Measurements from ENCODE around the gene MRTFA.

- TF ChIP-seq BHLHE40 (IDR thresholded peaks at IDR 0.05; ENCODE audit: borderline replicate concordance) (no peak), FOXK2 (IDR thresholded peaks at IDR 0.05) (no peak), FOXA1 (IDR thresholded peaks at IDR 0.05) (no peak), NFRKB (IDR thresholded peaks at IDR 0.05) (no peak), PKNOX1 (IDR thresholded peaks at IDR 0.05) (no peak), FOXM1 (IDR thresholded peaks at IDR 0.05; ENCODE audit: borderline replicate concordance) (no peak), SP1 (IDR thresholded peaks at IDR 0.05) (no peak)
Observed at GRCh38 chr22:40547729-40548143, 88.8 kb downstream of the MRTFA start.
